Umbilical cord (tissue), 2 donors: ENCODE data around the gene BLNK. TPM values are rescaled to one million over a fixed set of nuclear protein-coding genes. Genes with fewer than 3 reads are reported as not detected.
"Not testable (repeated sequence)": the region's sequence is repeated elsewhere in the genome, so short reads cannot be mapped to it uniquely, and the experiment has no call there.

Source experiments
- DNase-seq: peaks from one replicate; pipeline ENCODE4 v3.0.0-alpha.2; 2015; ENCODE audit warnings: low spot score
- total RNA-seq: library from RNA; depleted of rRNA; stranded (reverse); fragments of >200 nt; gene quantifications from one replicate; pipeline ENCODE4 v1.2.3, GENCODE V29; 2014; ENCODE audit warnings: low replicate concordance; ENCODE audit not compliant: insufficient read depth

The BLNK gene
- total RNA-seq, 1 donor from 2014 or later: 6.7 TPM

- DNase-seq: no peak
These were observed 42.9 kb downstream of the BLNK start for GRCh38 chr10:96228408-96228994.

DNA sequence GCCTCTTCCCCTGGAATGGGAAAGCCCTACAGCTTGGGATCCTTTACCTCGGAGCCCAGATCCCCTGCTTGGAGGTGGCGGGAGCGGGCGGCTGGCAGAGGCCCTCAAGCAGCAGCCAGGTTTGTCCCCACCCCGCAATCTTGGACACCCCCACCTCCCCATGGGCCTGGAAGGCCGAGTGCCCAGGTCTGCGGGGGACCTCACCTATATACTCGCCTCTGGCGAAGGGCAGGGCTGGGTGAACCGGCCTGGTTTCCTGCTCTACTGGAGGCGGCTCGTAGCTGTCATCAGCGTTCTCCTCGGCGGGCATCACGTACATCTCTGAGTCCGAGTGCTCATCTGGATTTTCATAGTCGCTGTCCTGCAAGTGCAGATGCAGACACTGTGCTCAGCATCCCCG lies 44.2 kb downstream of the BLNK start:
- DNase-seq: no peak

DNA sequence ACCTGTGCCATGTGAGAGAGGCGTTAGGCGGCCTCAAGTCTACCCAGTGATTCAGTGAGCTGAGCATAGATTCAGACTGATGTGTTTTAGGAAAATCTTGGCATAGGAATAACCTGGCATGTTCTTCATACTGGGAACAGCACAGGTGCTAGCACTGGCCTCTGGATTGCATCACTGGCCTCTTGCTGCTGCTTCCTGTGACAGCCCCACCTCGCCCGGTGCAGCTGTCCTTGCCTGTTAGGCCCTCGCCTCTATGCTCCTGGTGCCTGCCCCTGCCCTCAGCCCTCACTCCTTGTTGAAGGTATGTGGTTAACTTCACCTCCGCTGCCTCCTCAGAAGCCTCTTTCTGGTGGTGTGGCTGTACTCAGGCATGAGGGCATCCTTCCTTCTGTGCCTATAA lies 46.2 kb downstream of the BLNK start:
- no peak for DNase-seq

DNA sequence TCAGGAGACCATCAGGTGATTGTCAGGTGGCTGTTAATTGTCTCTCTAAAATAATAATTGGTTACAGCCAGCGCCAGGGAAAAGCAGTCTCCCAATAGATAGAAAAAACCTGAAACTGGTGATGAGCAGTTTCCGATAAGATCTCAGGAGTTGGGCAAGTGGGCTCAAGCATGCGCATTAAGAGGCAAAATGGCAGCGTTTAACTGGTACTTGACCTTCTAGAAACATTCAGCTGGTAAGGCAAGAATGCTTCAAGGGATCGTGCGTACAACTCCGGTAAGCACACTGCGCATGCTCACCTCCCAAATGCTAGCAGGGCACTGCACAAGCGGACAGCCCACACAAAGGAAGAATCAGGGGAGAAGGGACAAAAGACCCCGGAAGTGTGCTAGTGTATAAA lies 48.5 kb downstream of the BLNK start:
- DNase-seq: no peak

- DNase-seq: no peak
These were observed 48.9 kb downstream of the BLNK start for GRCh38 chr10:96222441-96222840.

DNA sequence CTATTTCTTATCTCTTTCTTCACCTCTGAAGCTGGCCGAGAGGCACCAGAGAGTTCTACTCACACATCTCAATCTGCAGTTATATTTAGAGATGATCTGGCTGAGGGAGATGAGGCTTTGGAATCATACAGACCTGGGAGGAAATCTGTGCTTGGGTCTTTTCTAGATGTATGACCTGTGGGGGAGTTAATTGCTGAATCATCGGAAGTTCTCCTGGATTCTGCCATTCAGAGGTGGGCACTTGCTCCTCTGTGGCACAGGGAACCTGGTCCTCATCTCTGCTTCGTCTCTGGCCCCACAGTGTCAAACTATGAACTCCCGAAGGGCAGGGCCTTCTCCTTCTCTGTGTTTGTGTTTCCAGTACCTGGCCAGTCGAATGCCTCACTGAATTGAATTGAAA lies 52.5 kb downstream of the BLNK start:
- no peak for DNase-seq

GRCh38 chr10:96217711-96218110 lies 53.7 kb downstream of the BLNK start:
- no peak for DNase-seq

GRCh38 chr10:96216775-96217174 lies 54.6 kb downstream of the BLNK start:
- no peak for DNase-seq

DNA sequence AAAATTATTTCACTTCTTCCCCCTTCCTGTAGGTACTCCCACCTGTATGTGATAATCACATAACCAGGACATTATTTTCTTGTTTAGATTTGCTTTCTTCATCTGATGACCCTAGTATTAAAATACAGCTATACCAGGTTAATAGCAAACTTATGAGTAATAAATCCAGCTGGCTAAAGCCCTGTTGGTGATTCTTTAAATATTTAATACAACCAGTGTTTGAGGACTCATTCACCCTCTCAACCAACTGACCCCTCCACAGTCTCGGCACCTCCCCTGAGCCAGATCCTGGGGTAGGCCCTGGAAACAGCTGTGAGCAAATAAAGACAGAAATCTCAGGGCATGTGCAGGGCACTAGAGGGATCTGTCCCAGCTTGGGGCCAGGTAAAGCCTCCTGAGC lies 58.5 kb downstream of the BLNK start:
- DNase-seq: no peak

DNA sequence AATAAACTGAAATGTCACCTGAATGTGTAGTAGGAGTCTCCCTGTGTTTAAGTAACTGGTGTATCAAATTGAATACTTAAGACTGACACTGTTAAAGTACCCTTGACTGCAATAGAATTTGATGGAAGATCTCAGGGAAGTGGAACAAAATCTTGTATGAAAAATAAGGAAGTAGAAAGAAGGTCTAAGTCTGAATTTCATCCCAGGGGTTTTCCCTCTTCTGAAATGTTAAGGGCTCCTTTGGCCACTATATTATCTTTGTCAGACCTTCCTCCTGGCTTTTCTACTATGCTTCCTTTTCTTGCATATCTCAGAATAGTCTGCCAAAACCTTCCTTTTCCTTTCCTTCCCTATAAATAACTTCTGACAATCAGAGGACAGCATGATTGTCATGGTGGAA lies 59.6 kb downstream of the BLNK start:
- no peak for DNase-seq

GRCh38 chr10:96208946-96209345 lies 62.4 kb downstream of the BLNK start:
- no peak for DNase-seq

DNA sequence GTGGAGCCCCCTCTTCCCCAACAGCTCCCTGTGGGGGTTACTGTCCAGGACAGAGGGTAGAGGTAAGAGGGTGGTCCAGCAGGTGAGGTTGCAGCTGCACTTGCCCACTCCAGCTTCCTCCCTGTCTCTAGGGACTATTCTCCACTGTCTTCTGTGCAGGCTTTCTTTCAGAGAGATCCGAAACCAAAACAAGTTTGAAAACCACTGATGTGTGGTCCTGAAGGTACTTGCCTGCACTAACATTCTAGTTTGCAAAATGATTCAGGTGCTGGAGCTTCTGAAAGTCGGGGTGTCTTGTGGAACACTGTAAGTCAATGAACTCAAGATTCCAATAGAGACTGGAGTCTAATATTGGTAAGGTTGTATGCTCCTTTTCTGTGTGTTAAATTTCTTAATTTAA lies 63.1 kb downstream of the BLNK start:
- no peak for DNase-seq

DNA sequence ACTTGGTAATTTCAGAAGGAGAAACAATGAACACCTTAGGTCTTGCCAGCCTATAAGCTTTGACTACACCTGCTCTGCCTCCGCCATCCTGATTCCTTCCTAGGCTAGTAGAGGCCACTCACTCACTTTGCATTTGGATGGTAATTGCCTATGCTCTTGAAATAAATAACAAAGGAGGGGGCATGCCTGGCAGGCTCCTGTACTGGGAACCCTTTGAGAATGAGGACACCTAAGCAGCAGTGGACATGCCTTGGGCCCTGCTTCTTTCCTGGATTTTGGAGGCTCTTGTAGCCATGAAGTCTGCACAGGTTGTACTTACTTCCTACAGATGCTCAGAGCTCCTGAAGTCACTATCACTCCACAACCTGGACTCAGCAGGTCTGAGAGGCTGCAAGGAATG lies 65.8 kb downstream of the BLNK start:
- no peak for DNase-seq

DNA sequence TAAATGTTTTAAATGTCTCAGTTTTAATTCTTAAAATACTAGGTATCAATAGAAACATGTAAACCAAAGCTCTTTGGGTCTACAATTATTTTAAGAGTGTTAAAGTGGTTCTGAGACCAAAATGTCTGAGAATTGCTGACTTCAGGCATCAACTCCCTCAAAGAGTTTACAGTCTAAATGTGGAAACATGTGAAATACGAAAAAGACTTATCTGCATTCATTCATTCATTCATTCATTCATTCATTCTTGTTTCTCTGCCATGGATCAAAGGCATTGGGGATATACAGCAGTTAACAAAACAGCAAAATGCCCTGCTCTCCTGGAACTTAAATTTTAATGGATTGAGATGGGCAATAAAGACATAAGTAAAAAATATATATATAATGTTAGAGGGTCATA lies 69.8 kb downstream of the BLNK start:
- DNase-seq: no peak

DNA sequence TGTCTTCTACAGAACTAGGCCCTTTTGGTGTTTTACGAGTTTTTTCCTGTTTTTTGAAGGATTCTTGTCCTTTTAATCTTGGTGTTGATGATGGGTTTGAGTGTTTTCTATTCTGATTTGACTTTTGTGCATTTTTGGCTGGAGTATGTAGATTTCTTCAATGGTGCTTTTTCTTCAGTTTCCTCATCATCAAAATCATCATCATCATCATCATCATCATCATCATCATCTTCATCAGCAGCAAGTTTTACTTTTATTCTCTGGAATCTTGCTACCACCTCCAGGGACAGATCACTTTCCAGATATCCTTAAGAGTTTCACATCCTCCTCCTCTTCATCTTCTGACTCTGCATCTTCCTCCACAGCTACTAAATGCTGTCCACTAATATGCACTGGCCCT lies 81.9 kb downstream of the BLNK start:
- DNase-seq: not testable (repeated sequence)

DNA sequence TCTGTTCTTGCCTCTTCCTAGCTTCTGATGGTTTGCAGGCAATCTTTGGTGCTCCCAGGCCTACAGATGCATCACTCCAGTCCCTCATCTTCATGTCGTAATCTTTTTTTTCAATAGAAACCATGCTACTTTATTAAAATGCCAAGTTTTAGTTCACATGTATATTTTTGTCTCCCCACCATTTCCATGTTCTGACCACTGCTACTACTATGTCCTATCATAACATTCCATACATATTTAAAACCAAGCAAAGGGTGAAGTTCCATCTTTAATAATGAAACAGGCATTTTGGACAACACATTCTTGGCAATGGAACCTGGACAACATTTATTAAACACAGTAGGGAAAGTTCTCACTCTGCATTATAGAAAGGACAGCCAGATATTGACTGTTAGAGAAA lies 82.5 kb downstream of the BLNK start:
- no peak for DNase-seq

GRCh38 chr10:96188421-96188820 lies 82.9 kb downstream of the BLNK start:
- no peak for DNase-seq

- no peak for DNase-seq
These were observed 94.4 kb downstream of the BLNK start for GRCh38 chr10:96176985-96177384.

GRCh38 chr10:96172666-96173065 lies 98.7 kb downstream of the BLNK start:
- DNase-seq: no peak

DNA sequence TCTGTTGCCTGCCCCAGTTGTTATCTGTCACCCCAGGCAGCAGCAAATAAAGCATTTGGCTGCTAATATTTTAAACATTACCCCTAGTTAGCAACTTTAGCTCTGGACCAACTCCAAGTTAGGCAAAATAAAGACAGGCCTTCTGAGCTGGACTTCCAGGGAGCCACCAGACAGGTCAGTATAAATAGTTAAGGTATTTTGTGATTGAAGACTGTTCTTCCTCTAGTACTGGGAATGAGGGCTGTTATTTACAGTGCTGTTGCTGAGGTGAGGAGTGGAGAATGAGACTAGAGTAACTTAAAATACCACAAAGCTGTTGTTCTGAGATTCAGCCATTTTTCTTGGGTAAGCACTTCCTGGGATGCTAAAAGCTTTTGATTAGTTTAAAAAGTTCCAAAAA lies 101.1 kb downstream of the BLNK start:
- no peak for DNase-seq

- DNase-seq: no peak
These were observed 102.8 kb downstream of the BLNK start for GRCh38 chr10:96168546-96168945.

DNA sequence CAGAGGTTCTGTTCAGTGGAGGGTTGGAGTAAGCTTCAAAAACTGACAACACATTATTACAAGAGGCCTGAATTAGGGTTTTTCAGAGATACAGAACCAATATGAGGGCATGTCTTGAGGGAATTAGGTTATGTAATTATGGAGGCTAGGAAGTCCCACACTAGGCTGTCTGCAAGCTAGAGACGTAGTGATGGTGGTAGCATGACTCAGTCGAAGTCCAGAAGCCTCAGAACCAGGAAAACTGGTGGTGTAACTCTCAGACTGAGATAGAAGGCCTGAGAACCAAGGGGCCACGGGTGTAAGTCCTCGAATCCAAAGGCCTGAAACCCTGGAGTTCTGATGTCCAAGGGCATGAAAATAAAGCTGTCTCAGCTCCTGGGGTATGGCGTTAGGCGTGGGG lies 105.6 kb downstream of the BLNK start:
- DNase-seq: no peak

GRCh38 chr10:96153070-96153469 lies 118.3 kb downstream of the BLNK start:
- no peak for DNase-seq

DNA sequence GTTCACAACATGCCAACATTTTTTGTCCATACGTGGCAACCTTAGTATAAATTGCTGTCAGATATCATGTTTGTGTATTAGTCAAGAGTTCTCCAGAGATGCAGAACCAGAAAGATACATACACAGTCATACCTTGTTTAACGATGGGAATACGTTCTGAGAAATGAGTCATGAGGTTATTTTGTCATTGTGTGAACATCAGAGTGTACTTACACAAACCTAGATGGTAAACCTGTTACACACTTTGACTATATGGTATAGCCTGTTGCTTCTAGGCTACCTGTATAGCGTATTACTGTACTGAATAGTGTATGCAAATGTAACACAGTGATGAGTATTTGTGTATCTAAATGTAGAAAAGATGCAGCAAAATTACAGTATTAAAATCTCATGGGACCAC lies 118.9 kb downstream of the BLNK start:
- DNase-seq: no peak
